ENCODE data around the gene TLL1.

TLL1 gene

DNA sequence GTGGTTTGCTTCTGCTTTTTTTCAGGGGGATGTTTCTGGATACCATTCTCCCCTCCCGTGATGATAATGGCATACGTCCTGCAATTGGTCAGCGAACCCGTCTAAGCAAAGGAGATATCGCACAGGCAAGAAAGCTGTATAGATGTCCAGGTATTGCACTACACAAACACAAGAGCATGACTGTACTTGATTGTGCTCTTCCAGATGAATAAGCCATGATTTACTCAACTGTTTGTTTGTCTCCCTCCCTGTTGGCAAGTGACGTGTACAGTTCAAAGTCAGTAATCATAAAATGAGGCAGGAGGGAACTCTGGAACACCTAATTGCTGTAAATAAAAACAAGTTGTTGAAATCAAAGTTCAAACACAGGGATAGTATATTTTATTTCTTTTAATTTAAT is 141.4 kb downstream of the TLL1 start:
- H3K36me3 ChIP-seq (ENCODE audit: insufficient read depth, low read length): no peaks in the 10 kb centered on the region
- H3K27ac ChIP-seq (ENCODE audit: low read depth, low read length): no peak overlapping the region
- no peaks in the 10 kb centered on the region for H3K9me3 ChIP-seq (ENCODE audit: insufficient read depth, low read depth, low read length)
- H3K27me3 ChIP-seq (ENCODE audit: insufficient read depth, low read length): no peaks in the 10 kb centered on the region
- no peak overlapping the region for H3K9ac ChIP-seq (ENCODE audit: low read depth, low read length)
- WGBS: 95% methylated on average over 6 of the region's 6 CpGs
- no peak overlapping the region for H3K4me3 ChIP-seq (ENCODE audit: low read length)
- H3K4me1 ChIP-seq (ENCODE audit: insufficient read depth, low read length): no peaks in the 10 kb centered on the region

DNA sequence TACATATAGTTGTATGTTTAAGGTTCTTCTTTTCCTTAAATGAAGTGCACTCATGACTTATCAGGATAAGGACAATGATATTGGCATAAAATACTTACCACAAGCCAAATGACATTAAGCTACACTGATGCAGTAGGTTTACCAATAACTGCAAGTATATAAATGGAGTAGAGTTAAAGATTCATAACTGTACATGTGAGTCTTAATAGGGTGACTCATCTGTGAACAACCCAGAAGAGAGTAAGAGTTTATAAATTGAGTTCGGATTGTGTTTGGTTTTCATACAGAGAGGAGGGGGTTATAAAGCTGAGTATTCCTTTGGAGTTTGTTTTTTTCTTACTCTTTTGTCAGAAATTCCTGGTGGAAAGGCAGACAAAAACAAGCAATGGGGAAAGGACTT is 144.8 kb downstream of the TLL1 start:
- H3K4me1 ChIP-seq (ENCODE audit: insufficient read depth, low read length): no peaks in the 10 kb centered on the region
- H3K27ac ChIP-seq (ENCODE audit: low read depth, low read length): no peak overlapping the region
- H3K9me3 ChIP-seq (ENCODE audit: insufficient read depth, low read depth, low read length): no peaks in the 10 kb centered on the region
- H3K36me3 ChIP-seq (ENCODE audit: insufficient read depth, low read length): no peaks in the 10 kb centered on the region
- no peak overlapping the region for H3K9ac ChIP-seq (ENCODE audit: low read depth, low read length)
- H3K4me3 ChIP-seq (ENCODE audit: low read length): no peak overlapping the region
- H3K27me3 ChIP-seq (ENCODE audit: insufficient read depth, low read length): no peaks in the 10 kb centered on the region
- WGBS: 92% methylated on average over 1 of the region's 1 CpG

- WGBS: 86% methylated on average over 2 of the region's 2 CpGs
- no peak overlapping the region for H3K9ac ChIP-seq (ENCODE audit: low read depth, low read length)
- H3K4me1 ChIP-seq (ENCODE audit: insufficient read depth, low read length): no peaks in the 10 kb centered on the region
- no peaks in the 10 kb centered on the region for H3K9me3 ChIP-seq (ENCODE audit: insufficient read depth, low read depth, low read length)
- H3K27ac ChIP-seq (ENCODE audit: low read depth, low read length): no peak overlapping the region
- H3K27me3 ChIP-seq (ENCODE audit: insufficient read depth, low read length): no peaks in the 10 kb centered on the region
- H3K4me3 ChIP-seq (ENCODE audit: low read length): no peak overlapping the region
- H3K36me3 ChIP-seq (ENCODE audit: insufficient read depth, low read length): no peaks in the 10 kb centered on the region
Measured at GRCh38 chr4:166019441-166020220, 146.6 kb downstream of the TLL1 start.

- Histone ChIP-seq H3K27ac (ENCODE audit: low read depth, low read length) (no peak overlapping the region), H3K36me3 (ENCODE audit: insufficient read depth, low read length) (no peaks in the 10 kb centered on the region), H3K9ac (ENCODE audit: low read depth, low read length) (no peak overlapping the region), H3K4me3 (ENCODE audit: low read length) (no peak overlapping the region), H3K27me3 (ENCODE audit: insufficient read depth, low read length) (no peaks in the 10 kb centered on the region), H3K4me1 (ENCODE audit: insufficient read depth, low read length) (no peaks in the 10 kb centered on the region), H3K9me3 (ENCODE audit: insufficient read depth, low read depth, low read length) (no peaks in the 10 kb centered on the region)
- 96% methylated on average over 8 of the region's 9 CpGs for WGBS
Measured at GRCh38 chr4:166021617-166022016, 148.6 kb downstream of the TLL1 start.

GRCh38 chr4:166034965-166035364 is 161.9 kb downstream of the TLL1 start:
- no peak overlapping the region for H3K27ac ChIP-seq (ENCODE audit: low read depth, low read length)
- no peak overlapping the region for H3K9ac ChIP-seq (ENCODE audit: low read depth, low read length)
- H3K9me3 ChIP-seq (ENCODE audit: insufficient read depth, low read depth, low read length): no peaks in the 10 kb centered on the region
- H3K4me1 ChIP-seq (ENCODE audit: insufficient read depth, low read length): peaks cover 9% of the 10 kb centered on the region
- 82% methylated on average over 1 of the region's 2 CpGs for WGBS
- H3K36me3 ChIP-seq (ENCODE audit: insufficient read depth, low read length): no peaks in the 10 kb centered on the region
- H3K4me3 ChIP-seq (ENCODE audit: low read length): no peak overlapping the region
- H3K27me3 ChIP-seq (ENCODE audit: insufficient read depth, low read length): no peaks in the 10 kb centered on the region

DNA sequence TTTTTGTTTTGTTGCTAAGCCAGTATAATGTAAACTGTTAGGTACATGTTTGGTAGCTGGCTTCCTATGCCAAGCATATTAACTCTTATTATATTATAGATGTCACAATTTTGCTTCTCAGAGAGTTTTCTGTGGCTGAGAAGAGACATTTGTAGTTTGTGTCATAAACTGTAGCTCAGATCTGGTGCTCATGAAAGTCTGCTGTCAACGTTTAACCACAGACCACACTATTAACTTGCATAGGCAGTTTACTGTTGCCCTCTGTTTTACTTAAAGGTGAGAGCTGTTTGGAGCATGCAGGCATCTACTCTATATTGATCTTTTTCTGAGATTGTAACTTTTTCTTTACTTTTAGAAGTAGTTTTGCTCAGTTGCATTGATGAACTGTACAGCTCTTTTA is 166.8 kb downstream of the TLL1 start:
- WGBS: 63% methylated on average over 1 of the region's 1 CpG
- Histone ChIP-seq H3K36me3 (ENCODE audit: insufficient read depth, low read length) (no peaks in the 10 kb centered on the region), H3K4me3 (ENCODE audit: low read length) (no peak overlapping the region), H3K27me3 (ENCODE audit: insufficient read depth, low read length) (no peaks in the 10 kb centered on the region), H3K9me3 (ENCODE audit: insufficient read depth, low read depth, low read length) (no peaks in the 10 kb centered on the region), H3K9ac (ENCODE audit: low read depth, low read length) (no peak overlapping the region), H3K4me1 (ENCODE audit: insufficient read depth, low read length) (peaks cover 9% of the 10 kb centered on the region), H3K27ac (ENCODE audit: low read depth, low read length) (no peak overlapping the region)

GRCh38 chr4:166042510-166043055 is 169.5 kb downstream of the TLL1 start:
- Histone ChIP-seq H3K36me3 (ENCODE audit: insufficient read depth, low read length) (no peaks in the 10 kb centered on the region), H3K27me3 (ENCODE audit: insufficient read depth, low read length) (no peaks in the 10 kb centered on the region), H3K9me3 (ENCODE audit: insufficient read depth, low read depth, low read length) (no peaks in the 10 kb centered on the region), H3K9ac (ENCODE audit: low read depth, low read length) (no peak overlapping the region), H3K27ac (ENCODE audit: low read depth, low read length) (no peak overlapping the region), H3K4me1 (ENCODE audit: insufficient read depth, low read length) (peaks cover 9% of the 10 kb centered on the region), H3K4me3 (ENCODE audit: low read length) (no peak overlapping the region)
- WGBS: 93% methylated on average over 7 of the region's 8 CpGs

DNA sequence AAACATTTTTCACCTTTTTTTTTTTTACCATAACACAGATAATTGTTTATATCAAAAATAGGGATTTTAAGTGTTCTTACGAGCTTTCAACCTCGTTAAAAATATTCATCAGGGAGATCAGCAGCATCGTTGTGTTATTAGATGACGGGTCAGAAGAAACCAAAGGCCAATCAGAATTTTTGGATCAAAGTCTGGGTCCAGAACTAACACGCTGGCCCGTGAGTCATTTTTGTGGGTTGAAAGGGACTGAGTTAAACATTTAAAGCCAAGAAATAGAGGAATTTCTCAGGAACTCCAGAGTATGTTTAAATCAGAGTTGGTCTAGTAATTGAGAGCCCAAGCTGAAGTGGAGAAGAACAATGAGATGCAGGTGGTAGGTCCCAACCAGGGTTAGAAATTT is 170.8 kb downstream of the TLL1 start:
- Histone ChIP-seq H3K4me3 (ENCODE audit: low read length) (no peak overlapping the region), H3K9ac (ENCODE audit: low read depth, low read length) (no peak overlapping the region), H3K27ac (ENCODE audit: low read depth, low read length) (no peak overlapping the region), H3K36me3 (ENCODE audit: insufficient read depth, low read length) (no peaks in the 10 kb centered on the region), H3K9me3 (ENCODE audit: insufficient read depth, low read depth, low read length) (no peaks in the 10 kb centered on the region), H3K4me1 (ENCODE audit: insufficient read depth, low read length) (no peaks in the 10 kb centered on the region; the same call in 1 of the 2 replicates), H3K27me3 (ENCODE audit: insufficient read depth, low read length) (no peaks in the 10 kb centered on the region)
- WGBS: 95% methylated on average over 6 of the region's 6 CpGs

DNA sequence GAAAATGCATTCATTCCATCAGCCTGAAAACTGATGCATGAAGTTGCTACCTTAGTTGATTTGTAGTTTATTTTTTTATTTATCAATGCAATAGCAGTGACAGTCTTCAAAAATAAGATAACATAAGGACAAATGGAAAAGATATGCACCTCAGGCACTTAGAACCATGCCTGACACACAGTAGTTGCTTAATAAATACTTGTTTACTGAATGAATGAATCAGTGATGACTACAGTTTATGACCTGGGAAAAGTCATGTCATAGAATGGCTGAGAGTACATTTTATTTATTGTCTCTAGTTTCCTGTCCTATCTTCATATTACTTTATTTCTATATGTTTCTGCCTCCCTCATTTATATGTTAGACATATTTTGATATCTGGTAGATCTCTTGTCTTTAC is 171.8 kb downstream of the TLL1 start:
- no peaks in the 10 kb centered on the region for H3K4me1 ChIP-seq (ENCODE audit: insufficient read depth, low read length)
- H3K36me3 ChIP-seq (ENCODE audit: insufficient read depth, low read length): no peaks in the 10 kb centered on the region
- H3K27me3 ChIP-seq (ENCODE audit: insufficient read depth, low read length): no peaks in the 10 kb centered on the region
- no peak overlapping the region for H3K4me3 ChIP-seq (ENCODE audit: low read length)
- H3K9me3 ChIP-seq (ENCODE audit: insufficient read depth, low read depth, low read length): no peaks in the 10 kb centered on the region
- no peak overlapping the region for H3K9ac ChIP-seq (ENCODE audit: low read depth, low read length)
- H3K27ac ChIP-seq (ENCODE audit: low read depth, low read length): no peak overlapping the region

DNA sequence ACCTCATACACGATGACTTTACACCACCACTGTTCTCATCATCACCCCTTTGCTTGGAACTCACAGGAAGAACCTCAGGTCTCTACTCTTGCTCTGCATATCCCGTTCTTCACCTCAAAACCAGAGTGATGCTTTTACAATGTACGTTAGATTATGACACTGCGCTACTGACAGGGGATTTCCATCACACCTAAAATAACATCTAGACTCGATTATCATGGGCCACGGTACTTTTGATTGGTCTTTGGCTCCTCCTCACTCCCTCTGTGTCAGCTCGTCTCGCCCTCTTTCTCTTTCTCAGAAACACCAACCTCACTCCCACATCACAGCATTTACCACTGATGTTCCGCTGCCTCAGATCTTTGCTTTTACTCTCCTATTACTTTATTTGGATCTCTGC is 172.4 kb downstream of the TLL1 start:
- no peaks in the 10 kb centered on the region for H3K36me3 ChIP-seq (ENCODE audit: insufficient read depth, low read length)
- no peak overlapping the region for H3K4me3 ChIP-seq (ENCODE audit: low read length)
- H3K9me3 ChIP-seq (ENCODE audit: insufficient read depth, low read depth, low read length): no peaks in the 10 kb centered on the region
- H3K27ac ChIP-seq (ENCODE audit: low read depth, low read length): no peak overlapping the region
- no peaks in the 10 kb centered on the region for H3K27me3 ChIP-seq (ENCODE audit: insufficient read depth, low read length)
- no peak overlapping the region for H3K9ac ChIP-seq (ENCODE audit: low read depth, low read length)
- WGBS: 92% methylated on average over 9 of the region's 9 CpGs
- no peaks in the 10 kb centered on the region for H3K4me1 ChIP-seq (ENCODE audit: insufficient read depth, low read length)

DNA sequence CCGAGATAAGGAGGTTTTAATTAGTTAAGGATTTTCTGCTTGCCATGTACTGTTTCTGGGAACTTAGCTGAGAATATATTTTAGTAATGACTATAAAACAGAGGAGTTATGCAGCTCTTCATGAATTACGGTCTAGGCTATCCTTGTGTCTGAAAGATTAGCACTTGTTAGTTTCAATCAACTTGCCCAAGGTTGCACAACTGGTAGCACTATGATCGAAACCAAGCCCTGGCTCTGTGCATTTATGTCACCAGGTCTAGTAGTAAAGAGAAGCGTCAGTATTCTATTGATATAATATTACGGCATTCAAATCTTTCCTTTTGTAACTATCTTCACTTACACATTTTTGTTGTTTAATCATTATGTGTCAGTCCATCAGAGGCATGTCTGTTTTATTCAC is 176.0 kb downstream of the TLL1 start:
- H3K4me3 ChIP-seq (ENCODE audit: low read length): no peak overlapping the region
- H3K9ac ChIP-seq (ENCODE audit: low read depth, low read length): no peak overlapping the region
- no peaks in the 10 kb centered on the region for H3K36me3 ChIP-seq (ENCODE audit: insufficient read depth, low read length)
- no peaks in the 10 kb centered on the region for H3K4me1 ChIP-seq (ENCODE audit: insufficient read depth, low read length)
- no peaks in the 10 kb centered on the region for H3K27me3 ChIP-seq (ENCODE audit: insufficient read depth, low read length)
- no peak overlapping the region for H3K27ac ChIP-seq (ENCODE audit: low read depth, low read length)
- WGBS: 96% methylated on average over 5 of the region's 5 CpGs
- no peaks in the 10 kb centered on the region for H3K9me3 ChIP-seq (ENCODE audit: insufficient read depth, low read depth, low read length)

DNA sequence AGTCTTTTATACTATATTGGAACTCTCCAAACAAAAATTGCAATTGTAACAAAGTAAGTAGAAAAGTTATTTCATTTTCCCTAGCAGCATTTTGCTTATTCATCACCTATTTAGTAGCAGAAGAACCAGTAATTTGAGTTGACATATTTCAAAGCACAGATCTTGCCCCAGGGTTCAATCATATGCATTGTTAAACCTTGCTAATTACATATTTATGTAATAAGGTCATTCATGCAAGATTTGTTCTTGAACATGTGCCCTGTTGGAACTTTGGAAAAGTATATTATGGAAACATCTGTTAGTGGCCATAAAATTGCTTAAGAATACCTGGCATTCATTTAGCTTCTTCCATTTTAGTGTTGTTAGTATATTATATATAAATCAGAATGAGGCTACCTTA is 191.7 kb downstream of the TLL1 start:
- Histone ChIP-seq H3K36me3 (ENCODE audit: insufficient read depth, low read length) (no peaks in the 10 kb centered on the region), H3K9me3 (ENCODE audit: insufficient read depth, low read depth, low read length) (no peaks in the 10 kb centered on the region), H3K27ac (ENCODE audit: low read depth, low read length) (no peak overlapping the region), H3K9ac (ENCODE audit: low read depth, low read length) (no peak overlapping the region), H3K4me1 (ENCODE audit: insufficient read depth, low read length) (no peaks in the 10 kb centered on the region), H3K27me3 (ENCODE audit: insufficient read depth, low read length) (no peaks in the 10 kb centered on the region), H3K4me3 (ENCODE audit: low read length) (no peak overlapping the region)
